Left lung (tissue), 10 donors: ENCODE measurements around the gene GRID1. TPM values are rescaled to one million over a fixed set of nuclear protein-coding genes. Genes with fewer than 3 reads are reported as not detected.

Experiments
- ATAC-seq: fragments of 200-7000 bp; cut with Tn5 transposase; one replicate; pipeline ENCODE4 v1.9.1; 2020; ENCODE audit warnings: moderate library complexity
- DNase-seq, 4 donors: peaks; one replicate each; pipeline ENCODE4 v3.0.0-alpha.2; 2013 to 2020
- H3K27ac ChIP-seq, 2 donors: fragments of 200-600 bp; sonication (generic) in 1 of 2; one replicate each; pipeline versions ENCODE4 v1.5.0 to v1.8.0; 2020 to 2021
- H3K27me3 ChIP-seq, 2 donors: fragments of 200-600 bp; sonication (generic) in 1 of 2; one replicate each; pipeline versions ENCODE4 v1.5.0 to v1.8.0; 2020 to 2021
- H3K36me3 ChIP-seq, 2 donors: fragments of 200-600 bp; sonication (generic) in 1 of 2; one replicate each; pipeline versions ENCODE4 v1.5.0 to v1.8.0; 2020 to 2021
- H3K4me1 ChIP-seq, 2 donors: fragments of 200-600 bp; one replicate each; pipeline ENCODE4 v1.8.0; 2021
- H3K4me3 ChIP-seq, 2 donors: fragments of 200-600 bp; sonication (generic) in 1 of 2; one replicate each; pipeline versions ENCODE4 v1.5.0 to v1.8.0; 2020 to 2021; ENCODE audit warnings: mild to moderate bottlenecking in 1 of 2
- H3K9me3 ChIP-seq, 2 donors: fragments of 200-600 bp; sonication (generic) in 1 of 2; one replicate each; pipeline versions ENCODE4 v1.5.0 to v1.8.0; 2020 to 2021
- intact Hi-C, 2 donors: fragments of 100-400 bp; cut with DNase I; formaldehyde crosslinking; loops; one replicate each; pipeline versions ENCODE4 v1.11.2 to v1.14.2; 2022
- polyA plus RNA-seq, 6 donors: library from polyadenylated mRNA; unstranded; fragments of 120-200 nt; gene quantifications; one replicate each; pipeline ENCODE4 v1.2.1, GENCODE V29; 2013; ENCODE audit not compliant: insufficient read length in 6 of 6
- total RNA-seq, 2 donors: library from RNA; stranded (reverse); fragmentation: NEBNext Ultra II Directional; extraction: Animal tissue kit (Norgen Biotek cat#: 25700); gene quantifications; one replicate each; pipeline ENCODE4 v1.2.1, GENCODE V29; 2021
- TF ChIP-seq, protein P1 (sequence below), 2 donors: fragments of 200-600 bp; sonication (generic) in 1 of 2; IDR thresholded peaks; one replicate each; pipeline versions ENCODE4 v1.5.0 to v1.8.0; 2021; ENCODE audit warnings: antibody characterized with exemption in 2 of 2
- donor health status: DM: no; HTN: yes; CAD: no.
- donor health status: DM: no; HTN: no; CAD: no.

The GRID1 gene
- total and polyA plus RNA-seq, 8 donors: 0.81 to 2.6 (median 1.2) TPM

DNA sequence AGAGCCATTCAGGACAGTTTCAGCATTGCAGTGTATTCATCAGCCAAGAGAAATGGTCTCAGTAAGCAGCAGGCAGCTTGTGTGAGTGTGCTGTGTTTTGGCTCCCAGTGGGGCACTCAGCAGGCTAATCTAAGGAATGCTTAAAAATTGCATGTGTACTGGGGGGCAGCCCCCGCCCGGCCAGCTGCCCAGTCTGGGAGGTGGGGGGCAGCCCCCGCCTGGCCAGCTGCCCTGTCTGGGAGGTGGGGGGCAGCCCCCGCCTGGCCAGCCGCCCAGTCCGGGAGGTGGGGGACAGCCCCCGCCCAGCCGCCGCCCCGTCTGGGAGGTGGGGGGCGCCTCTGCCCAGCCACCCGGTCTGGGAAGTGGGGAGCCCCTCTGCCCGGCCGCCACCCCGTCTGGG lies 116.2 kb downstream of the GRID1 start:
- TF ChIP-seq, protein P1, sequence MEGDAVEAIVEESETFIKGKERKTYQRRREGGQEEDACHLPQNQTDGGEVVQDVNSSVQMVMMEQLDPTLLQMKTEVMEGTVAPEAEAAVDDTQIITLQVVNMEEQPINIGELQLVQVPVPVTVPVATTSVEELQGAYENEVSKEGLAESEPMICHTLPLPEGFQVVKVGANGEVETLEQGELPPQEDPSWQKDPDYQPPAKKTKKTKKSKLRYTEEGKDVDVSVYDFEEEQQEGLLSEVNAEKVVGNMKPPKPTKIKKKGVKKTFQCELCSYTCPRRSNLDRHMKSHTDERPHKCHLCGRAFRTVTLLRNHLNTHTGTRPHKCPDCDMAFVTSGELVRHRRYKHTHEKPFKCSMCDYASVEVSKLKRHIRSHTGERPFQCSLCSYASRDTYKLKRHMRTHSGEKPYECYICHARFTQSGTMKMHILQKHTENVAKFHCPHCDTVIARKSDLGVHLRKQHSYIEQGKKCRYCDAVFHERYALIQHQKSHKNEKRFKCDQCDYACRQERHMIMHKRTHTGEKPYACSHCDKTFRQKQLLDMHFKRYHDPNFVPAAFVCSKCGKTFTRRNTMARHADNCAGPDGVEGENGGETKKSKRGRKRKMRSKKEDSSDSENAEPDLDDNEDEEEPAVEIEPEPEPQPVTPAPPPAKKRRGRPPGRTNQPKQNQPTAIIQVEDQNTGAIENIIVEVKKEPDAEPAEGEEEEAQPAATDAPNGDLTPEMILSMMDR (IDR thresholded peaks at IDR 0.05): no peak
- H3K27ac ChIP-seq: no peak overlapping the region
- H3K36me3 ChIP-seq: no peaks in the 10 kb centered on the region
- no peaks in the 10 kb centered on the region for H3K4me1 ChIP-seq
- H3K4me3 ChIP-seq: no peak overlapping the region
- peaks cover 0 to 7% of the 10 kb centered on the region in 2 donors for H3K27me3 ChIP-seq
- DNase-seq (no peak), ATAC-seq (no peak)
- intact Hi-C loops: no loop called here
- H3K9me3 ChIP-seq: peaks cover 0 to 4% of the 10 kb centered on the region in 2 donors

DNA sequence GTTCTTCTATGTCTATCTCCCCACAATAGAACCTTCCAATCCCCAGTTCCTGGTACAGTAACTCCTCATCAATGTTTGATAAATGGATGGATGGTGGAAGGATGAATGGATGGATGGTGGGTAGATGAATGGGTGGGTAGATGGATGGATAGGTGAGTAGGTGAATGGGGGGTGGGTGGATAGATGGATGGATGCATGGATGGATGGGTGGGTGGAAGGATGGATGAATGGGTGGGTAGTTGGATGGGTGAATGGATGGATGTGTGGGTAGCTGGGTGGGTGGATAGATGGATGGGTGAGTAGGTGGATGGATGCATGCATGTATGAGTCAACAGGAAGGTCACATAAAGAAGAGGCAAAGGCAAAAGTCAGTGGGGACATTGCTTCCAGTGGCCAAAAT lies 116.8 kb downstream of the GRID1 start:
- TF ChIP-seq, protein P1 (IDR thresholded peaks at IDR 0.05): no peak

DNA sequence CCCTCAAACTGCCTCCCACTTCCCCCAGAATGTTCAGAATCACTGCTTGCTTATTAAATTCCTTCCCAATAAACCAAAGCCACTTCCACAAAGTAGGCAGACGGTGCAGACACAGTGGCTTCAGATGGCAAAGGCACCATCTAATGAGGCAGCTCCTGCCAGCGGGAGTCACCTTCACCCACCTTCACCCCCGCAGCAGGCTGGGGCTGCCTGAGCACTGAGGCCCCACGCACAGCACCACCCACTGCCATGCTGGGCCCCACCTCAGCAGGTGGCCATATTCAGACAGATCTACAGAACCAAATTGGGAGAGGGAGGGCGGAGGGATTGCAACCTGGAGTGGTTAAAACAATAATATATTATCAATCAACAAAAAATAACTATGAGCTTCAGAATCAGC lies 118.5 kb downstream of the GRID1 start:
- DNase-seq (no peak), ATAC-seq (no peak)
- Histone ChIP-seq H3K36me3 (no peaks in the 10 kb centered on the region), H3K27ac (no peak overlapping the region), H3K9me3 (peaks cover 0 to 4% of the 10 kb centered on the region in 2 donors), H3K4me1 (no peaks in the 10 kb centered on the region), H3K27me3 (no peaks in the 10 kb centered on the region), H3K4me3 (no peak overlapping the region)
- intact Hi-C loops: no loop called here
- TF ChIP-seq, protein P1 (IDR thresholded peaks at IDR 0.05): no peak

More for the DNA sequence above, 116.8 kb downstream of the GRID1 start:
- Histone ChIP-seq H3K27me3 (peaks cover 0 to 7% of the 10 kb centered on the region in 2 donors), H3K27ac (no peak overlapping the region), H3K4me1 (no peaks in the 10 kb centered on the region), H3K36me3 (no peaks in the 10 kb centered on the region), H3K9me3 (peaks cover 0 to 4% of the 10 kb centered on the region in 2 donors), H3K4me3 (no peak overlapping the region)
- intact Hi-C loops: no loop called here
- DNase-seq: no peak
- ATAC-seq: no peak

DNA sequence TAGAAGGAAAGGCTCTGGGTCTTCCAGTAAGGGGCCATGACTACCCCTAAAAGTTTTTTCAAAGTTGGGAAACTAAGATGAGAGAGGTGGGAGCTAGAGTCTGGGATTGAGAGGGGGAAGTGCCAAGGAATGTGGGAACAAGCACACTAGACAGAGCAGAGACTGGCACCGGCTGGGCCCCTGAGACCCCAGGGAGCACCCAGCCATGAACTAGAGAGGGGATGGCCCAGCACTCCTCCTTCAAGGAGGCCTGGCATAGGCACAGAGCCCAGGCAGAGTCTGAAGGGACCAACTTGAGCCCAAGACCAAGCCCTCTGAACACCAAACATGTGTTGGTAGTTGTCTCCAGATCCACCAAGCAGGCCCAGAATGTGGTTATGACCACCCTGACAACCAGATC lies 119.0 kb downstream of the GRID1 start:
- Histone ChIP-seq H3K4me3 (no peak overlapping the region), H3K27ac (no peak overlapping the region), H3K36me3 (no peaks in the 10 kb centered on the region), H3K27me3 (no peaks in the 10 kb centered on the region), H3K9me3 (peaks cover 0 to 4% of the 10 kb centered on the region in 2 donors), H3K4me1 (no peaks in the 10 kb centered on the region)
- ATAC-seq (no peak), DNase-seq (no peak)
- intact Hi-C loops: no loop called here
- TF ChIP-seq, protein P1 (IDR thresholded peaks at IDR 0.05): no peak

DNA sequence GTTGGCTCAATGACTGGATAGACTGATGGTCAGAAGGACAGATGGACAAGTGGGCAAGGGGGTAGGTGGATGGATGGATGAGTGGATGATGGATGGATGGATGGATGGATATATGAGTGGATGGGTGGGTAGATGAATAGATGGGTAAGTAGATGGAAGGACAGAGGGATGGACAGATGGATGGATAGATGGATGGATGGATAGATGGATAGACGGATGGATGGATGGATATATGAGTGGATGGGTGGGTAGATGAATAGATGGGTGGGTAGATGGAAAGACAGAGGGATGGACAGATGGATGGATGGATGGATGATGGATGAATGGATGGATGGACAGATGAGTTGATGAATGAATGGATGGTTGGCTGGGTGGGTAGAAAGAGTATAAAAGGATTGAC lies 119.5 kb downstream of the GRID1 start:
- TF ChIP-seq, protein P1 (IDR thresholded peaks at IDR 0.05): no peak
- Histone ChIP-seq H3K36me3 (no peaks in the 10 kb centered on the region), H3K4me1 (no peaks in the 10 kb centered on the region), H3K27ac (no peak overlapping the region), H3K4me3 (no peak overlapping the region), H3K9me3 (peaks cover 0 to 4% of the 10 kb centered on the region in 2 donors), H3K27me3 (no peaks in the 10 kb centered on the region)
- intact Hi-C loops: no loop called here
- DNase-seq: no peak
- ATAC-seq: no peak
